Cardiac septum (tissue), 1 donor: Measurements from ENCODE around the gene RPS6KB2. TPM values are rescaled to one million over a fixed set of nuclear protein-coding genes. Genes with fewer than 3 reads are reported as not detected.
"Not testable (repeated sequence)": the region's sequence is repeated elsewhere in the genome, so short reads cannot be mapped to it uniquely, and the experiment has no call there.

Experiments
- DNase-seq: peaks from one replicate; pipeline ENCODE4 v3.0.0-alpha.2; 2020; ENCODE audit warnings: low spot score
- intact Hi-C: fragments of 100-400 bp; cut with DNase I; formaldehyde crosslinking; loops from one replicate; pipeline ENCODE4 v1.14.0; 2022
- total RNA-seq: library from RNA; stranded (reverse); fragmentation: NEBNext Ultra II Directional; extraction: Animal tissue kit (Norgen Biotek cat#: 25700); gene quantifications from one replicate; pipeline ENCODE4 v1.2.1, GENCODE V29; 2021
- donor health status: DM: no; HTN: no; CAD: no.

Gene RPS6KB2
- total RNA-seq, 1 donor from 2014 or later = 23.2 TPM

- DNase-seq = no peak
- intact Hi-C loops = no loop called here
These were observed 6.8 kb upstream of the RPS6KB2 start for GRCh38 chr11:67421430-67422031.

- intact Hi-C loops = no loop called here
- no peak for DNase-seq
These were observed 5.4 kb upstream of the RPS6KB2 start for GRCh38 chr11:67422891-67423290.

GRCh38 chr11:67423466-67423865 lies 4.8 kb upstream of the RPS6KB2 start:
- no peak for DNase-seq
- intact Hi-C loops = no loop called here

DNA sequence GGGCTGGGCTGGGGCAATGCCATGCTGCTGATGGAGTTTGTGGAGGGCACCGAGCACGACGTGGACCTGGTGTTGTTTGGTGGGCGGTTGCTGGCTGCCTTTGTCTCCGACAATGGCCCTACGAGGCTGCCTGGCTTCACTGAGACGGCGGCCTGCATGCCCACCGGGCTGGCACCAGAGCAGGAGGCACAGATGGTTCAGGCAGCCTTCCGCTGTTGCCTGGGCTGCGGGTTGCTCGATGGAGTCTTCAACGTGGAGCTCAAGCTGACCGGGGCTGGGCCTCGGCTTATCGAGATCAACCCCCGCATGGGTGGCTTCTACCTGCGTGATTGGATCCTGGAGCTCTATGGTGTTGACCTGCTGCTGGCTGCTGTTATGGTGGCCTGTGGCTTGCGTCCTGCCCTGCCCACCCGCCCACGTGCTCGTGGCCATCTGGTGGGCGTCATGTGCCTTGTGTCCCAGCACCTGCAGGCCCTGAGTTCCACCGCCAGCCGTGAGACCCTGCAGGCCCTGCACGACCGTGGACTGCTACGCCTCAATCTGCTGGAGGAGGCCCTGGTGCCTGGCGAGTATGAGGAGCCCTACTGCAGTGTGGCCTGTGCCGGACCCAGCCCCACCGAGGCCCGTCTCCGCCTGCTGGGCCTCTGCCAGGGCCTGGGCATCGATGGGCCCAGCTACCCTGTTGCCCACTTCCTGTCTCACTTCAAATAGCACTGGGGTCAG lies 4.2 kb upstream of the RPS6KB2 start:
- intact Hi-C loops = no loop called here
- DNase-seq = no peak

- intact Hi-C loops = loop anchor here (5.0 kb wide), 1 partner anchor 35 kb away; the partner anchor contains the start of gene RAD9A
- not testable (repeated sequence) for DNase-seq
These were observed 882 bp upstream of the RPS6KB2 start for GRCh38 chr11:67427364-67427859.

DNA sequence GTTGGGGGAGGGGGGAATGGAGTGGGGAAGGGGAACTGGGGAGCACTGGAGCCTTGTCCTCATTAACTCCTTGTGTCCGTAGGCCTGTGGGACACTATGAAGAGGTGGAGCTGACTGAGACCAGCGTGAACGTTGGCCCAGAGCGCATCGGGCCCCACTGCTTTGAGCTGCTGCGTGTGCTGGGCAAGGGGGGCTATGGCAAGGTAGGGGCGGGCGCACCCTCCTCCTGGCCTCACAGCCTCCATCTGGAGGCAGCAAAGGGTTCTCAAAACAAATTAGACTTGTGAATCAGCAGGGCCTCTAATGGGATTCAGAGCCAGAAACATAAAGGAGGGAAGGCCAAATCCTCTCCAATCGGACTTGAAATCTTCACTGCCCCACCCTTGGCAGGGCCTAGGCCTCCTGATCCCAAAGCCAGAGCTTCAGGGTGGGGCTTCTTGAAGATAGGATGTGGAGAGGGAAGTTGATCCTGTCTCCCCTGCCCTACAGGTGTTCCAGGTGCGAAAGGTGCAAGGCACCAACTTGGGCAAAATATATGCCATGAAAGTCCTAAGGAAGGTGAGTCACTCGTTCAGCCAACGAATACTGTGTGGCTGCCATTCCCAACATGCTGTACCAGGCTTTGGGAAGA lies 859 bp downstream of the RPS6KB2 start:
- intact Hi-C loops = loop anchor here (2.0 to 5.0 kb wide), 2 partner anchors 37 to 40 kb away; partner anchors contain the start of genes RAD9A and TMEM134
- DNase-seq = no peak

DNA sequence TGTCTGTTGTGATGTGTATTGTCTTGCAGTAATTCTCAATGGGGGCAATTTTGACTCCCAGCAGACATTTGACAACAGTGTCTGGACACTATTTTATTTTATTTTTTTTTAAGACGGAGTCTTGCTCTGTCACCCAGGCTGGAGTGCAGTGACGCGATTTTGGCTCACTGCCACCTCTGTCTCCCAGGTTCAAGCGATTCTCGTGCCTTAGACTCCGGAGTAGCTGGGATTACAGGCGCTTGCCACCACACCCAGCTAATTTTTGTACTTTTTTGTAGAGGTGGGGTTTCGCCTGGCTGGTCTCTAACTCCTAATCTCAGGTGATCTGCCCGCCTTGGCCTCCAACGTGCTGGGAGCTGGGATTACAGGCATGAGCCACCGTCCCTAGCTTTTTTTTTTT lies 1.4 kb downstream of the RPS6KB2 start:
- DNase-seq = no peak
- intact Hi-C loops = loop anchor here (2.0 to 5.0 kb wide), 2 partner anchors 37 to 39 kb away; partner anchors contain the start of genes RAD9A and TMEM134

- intact Hi-C loops = no loop called here
These were observed 3.3 kb downstream of the RPS6KB2 start for GRCh38 chr11:67431346-67432249.

GRCh38 chr11:67432655-67433349 lies 4.5 kb downstream of the RPS6KB2 start:
- DNase-seq = no peak
- intact Hi-C loops = no loop called here

More at GRCh38 chr11:67431346-67432249, 3.3 kb downstream of the RPS6KB2 start:
- DNase-seq = no peak

DNA sequence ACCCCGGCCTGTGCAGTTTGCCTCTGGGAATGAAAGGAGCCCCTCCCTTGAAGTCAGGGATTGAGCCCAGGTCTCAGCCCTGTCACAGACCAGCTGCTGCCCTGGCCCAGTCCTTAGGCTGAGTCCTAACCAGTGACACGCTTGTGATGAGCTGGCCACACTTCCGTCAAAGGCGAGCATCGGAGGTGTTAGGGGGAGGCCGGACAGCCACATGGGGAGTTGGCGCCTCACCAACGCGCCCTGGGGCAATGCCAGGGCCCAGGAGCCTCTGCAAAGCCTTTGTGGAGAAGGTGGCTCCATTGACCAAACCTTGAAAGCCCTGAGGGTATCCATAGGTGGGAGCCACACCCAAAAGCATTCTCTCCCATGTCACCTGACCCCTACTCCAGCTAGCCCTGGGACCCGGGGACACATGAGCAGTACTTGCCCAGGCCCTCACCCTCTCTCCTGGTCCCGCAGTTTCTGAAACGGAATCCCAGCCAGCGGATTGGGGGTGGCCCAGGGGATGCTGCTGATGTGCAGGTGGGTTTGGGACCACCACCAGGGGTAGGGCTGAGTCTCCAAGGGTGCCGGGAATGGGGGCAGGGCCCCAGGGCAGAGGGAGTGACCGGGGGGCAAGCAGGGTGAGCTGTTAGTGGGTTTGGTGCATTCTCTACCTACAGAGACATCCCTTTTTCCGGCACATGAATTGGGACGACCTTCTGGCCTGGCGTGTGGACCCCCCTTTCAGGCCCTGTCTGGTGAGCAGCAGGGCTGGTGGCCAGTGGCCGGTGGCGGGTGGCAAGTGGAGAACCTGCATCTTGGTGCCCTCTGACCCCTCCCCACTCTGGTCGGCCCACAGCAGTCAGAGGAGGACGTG lies 5.5 kb downstream of the RPS6KB2 start:
- intact Hi-C loops = no loop called here
- DNase-seq = no peak

GRCh38 chr11:67434395-67434881 lies 6.1 kb downstream of the RPS6KB2 start:
- intact Hi-C loops = no loop called here
- no peak for DNase-seq

DNA sequence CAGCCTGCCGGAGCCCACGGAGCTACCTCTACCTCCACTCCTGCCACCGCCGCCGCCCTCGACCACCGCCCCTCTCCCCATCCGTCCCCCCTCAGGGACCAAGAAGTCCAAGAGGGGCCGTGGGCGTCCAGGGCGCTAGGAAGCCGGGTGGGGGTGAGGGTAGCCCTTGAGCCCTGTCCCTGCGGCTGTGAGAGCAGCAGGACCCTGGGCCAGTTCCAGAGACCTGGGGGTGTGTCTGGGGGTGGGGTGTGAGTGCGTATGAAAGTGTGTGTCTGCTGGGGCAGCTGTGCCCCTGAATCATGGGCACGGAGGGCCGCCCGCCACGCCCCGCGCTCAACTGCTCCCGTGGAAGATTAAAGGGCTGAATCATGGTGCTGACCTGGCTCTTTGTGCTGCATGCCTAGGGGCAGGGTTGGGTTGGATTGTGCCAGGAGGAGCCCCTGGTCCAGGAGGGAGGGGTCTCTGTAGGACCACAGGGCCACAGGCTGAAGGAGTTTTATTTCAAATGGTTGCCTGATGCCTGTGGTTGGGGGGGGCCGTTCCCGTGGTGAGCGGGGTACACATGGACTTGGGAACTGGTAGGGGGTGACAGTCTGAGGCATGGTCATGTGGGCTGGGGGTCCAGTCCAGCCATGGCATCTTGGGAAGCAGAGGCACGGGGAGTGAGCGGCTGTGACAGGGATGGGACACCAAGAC lies 6.9 kb downstream of the RPS6KB2 start:
- intact Hi-C loops = no loop called here
- no peak for DNase-seq

DNA sequence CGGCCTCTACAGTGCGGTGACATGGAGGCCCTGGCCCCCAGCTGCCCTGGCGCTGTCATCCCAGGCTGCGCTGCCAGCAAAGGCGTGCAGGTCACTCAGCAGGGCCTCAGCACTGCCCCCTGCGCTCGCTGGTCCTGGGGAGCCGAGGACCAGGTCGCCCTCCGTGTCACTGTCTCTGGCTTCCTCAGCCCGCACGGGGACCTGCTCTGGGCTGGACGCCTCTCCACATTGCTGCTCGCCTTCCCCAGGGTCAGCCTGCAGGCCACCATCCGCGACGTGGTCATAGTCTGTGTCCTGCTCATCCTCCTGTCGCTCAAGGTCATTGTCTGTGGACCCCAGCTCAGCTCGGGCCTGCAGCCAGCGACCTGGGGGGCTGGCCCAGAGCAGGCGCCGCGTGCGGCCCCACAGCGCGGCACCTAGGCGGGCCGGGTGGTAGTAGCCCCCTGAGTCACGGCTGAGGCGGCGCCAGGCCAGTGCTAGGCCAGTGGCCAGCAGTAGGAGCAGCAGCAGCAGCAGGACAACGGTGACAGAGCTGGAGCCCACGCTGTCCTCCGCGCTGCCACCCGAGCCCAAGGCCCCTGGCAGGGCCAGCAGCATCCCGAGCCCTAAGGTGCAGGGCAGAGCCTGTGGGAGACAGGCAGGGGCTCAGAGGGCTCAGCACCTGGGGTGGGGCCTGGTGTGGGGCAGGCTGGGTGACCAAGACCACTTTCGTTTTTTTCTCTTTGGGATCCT lies 7.6 kb downstream of the RPS6KB2 start:
- intact Hi-C loops = no loop called here
- DNase-seq = no peak

DNA sequence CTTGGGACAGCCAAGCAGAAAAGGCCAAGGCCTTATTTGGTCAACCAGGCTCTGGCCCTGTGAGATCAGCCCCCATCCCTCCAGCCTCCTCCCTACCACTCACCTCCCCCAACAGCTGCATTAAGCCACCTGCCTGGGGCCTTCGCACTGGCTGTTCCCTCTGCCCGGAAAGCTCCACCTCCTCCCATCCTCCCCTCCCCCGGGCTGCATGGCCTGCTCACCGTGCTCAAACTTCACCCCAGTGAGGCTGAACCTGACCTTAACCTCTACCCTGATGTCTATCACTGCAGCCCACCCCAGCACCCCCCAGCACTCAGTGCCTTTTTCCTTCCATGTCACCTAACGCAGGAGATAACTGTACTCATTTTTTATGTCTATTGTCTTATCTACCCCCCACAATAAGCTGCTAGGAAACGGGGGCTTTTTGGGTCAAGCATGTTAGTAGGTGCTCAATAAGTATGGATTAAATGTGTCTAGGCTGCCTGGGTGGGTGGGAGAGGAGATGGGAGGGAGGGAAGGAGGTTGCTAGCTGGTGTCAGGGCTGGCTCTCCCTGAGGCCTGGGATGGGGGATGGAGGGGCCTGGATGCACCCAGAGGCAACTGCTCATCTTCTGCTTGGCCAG lies 8.3 kb downstream of the RPS6KB2 start:
- intact Hi-C loops = no loop called here
- no peak for DNase-seq

DNA sequence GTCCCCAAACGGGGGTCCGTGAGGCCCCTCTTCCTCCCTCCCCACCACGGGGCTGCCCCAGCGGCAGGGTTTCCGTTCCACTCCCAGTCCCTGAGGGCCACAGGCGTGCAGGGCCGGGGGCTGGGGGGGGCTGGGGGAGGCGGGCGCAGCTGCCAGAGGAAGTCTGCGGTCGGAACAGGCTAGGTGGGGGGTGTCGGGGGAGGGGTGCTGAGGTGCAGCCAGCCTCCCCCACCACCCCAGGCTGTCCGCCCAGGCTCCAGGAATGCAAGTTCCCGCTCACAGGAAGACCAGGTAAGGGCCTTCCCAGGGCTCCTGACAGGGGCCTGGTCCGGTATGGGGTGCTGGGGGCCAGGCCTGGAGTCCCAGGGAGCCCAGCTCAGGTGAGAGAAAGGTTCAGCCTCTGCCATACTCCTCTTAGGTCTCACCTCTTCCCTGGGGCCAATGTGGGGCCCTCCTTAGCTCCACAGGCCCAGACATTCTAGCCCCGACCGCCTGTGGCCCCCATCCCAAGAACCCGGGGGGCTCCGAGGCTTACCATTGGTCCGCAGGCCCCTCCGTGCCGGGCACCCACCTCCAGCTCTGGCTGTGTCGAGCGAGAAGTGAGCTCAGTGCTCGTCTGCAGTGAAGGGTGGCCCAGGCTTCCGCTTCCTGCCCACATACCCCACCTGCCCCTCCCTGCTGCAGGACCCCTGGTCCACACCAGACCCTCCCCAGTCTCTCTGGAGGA lies 9.0 kb downstream of the RPS6KB2 start, which contains the start of gene PTPRCAP:
Gene PTPRCAP, minus strand, starts transcription at position 601 of the 727 bp plus-strand sequence. Its CDS starts 63 bp downstream, at position 538.
- DNase-seq = no peak
- intact Hi-C loops = no loop called here
